Aorta (tissue), 5 donors: ENCODE data around the gene NDRG2. TPM values are rescaled to one million over a fixed set of nuclear protein-coding genes. Genes with fewer than 3 reads are reported as not detected.

ENCODE experiments used
- ATAC-seq: fragments of 200-7000 bp; cut with Tn5 transposase; one replicate; pipeline ENCODE4 v1.9.1; 2022; ENCODE audit warnings: moderate library complexity; ENCODE audit not compliant: low FRiP score
- DNase-seq, 2 donors: peaks; one replicate each; pipeline ENCODE4 v3.0.0-alpha.2; 2020
- H3K27ac ChIP-seq, 2 donors: one replicate each; pipeline ENCODE4 v1.5.1; 2013; ENCODE audit warnings: low read length in 2 of 2, mild to moderate bottlenecking in 2 of 2, moderate library complexity in 2 of 2, control low read depth in 1 of 2, inconsistent platforms in 1 of 2, low read depth in 1 of 2
- H3K27me3 ChIP-seq, 2 donors: one replicate each; pipeline ENCODE4 v1.6.1; 2013; ENCODE audit warnings: control low read depth in 1 of 2, low read length in 1 of 2, mild to moderate bottlenecking in 1 of 2, moderate library complexity in 1 of 2; ENCODE audit not compliant: insufficient read depth in 2 of 2, control insufficient read depth in 1 of 2
- H3K36me3 ChIP-seq, 2 donors: one replicate each; pipeline ENCODE4 v1.6.1; 2013; ENCODE audit warnings: control low read depth in 1 of 2, low read length in 1 of 2, mild to moderate bottlenecking in 1 of 2; ENCODE audit not compliant: insufficient read depth in 2 of 2, control insufficient read depth in 1 of 2
- H3K4me1 ChIP-seq, 2 donors: one replicate each; pipeline ENCODE4 v1.6.1; 2013; ENCODE audit warnings: low read length in 2 of 2, control low read depth in 1 of 2, mild to moderate bottlenecking in 1 of 2, moderate library complexity in 1 of 2; ENCODE audit not compliant: insufficient read depth in 2 of 2, control insufficient read depth in 1 of 2
- H3K4me3 ChIP-seq, 2 donors: one replicate each; pipeline ENCODE4 v1.5.1; 2013; ENCODE audit warnings: low read length in 2 of 2, control low read depth in 1 of 2, mild to moderate bottlenecking in 1 of 2
- H3K9me3 ChIP-seq: one replicate; pipeline ENCODE4 v1.6.1; 2013; ENCODE audit warnings: mild to moderate bottlenecking, low read length; ENCODE audit not compliant: control insufficient read depth
- WGBS, 2 donors: extraction: QIAGEN DNeasy Blood & Tissue Kit; methylation state at CpG; one replicate each; pipeline ENCODE4 v1.1.7; 2013; 5-methylcytosine and 5-hydroxymethylcytosine counted together
- intact Hi-C, 2 donors: fragments of 100-400 bp; cut with DNase I; formaldehyde crosslinking; loops; one replicate each; pipeline versions ENCODE4 v1.14.2 to v1.15.0; 2022
- polyA plus RNA-seq, 2 donors: library from polyadenylated mRNA; stranded (reverse); fragments of 200-250 nt; gene quantifications; one replicate each; pipeline ENCODE4 v1.2.3, GENCODE V29; 2013
- total RNA-seq, 2 donors: library from RNA; stranded (reverse); fragmentation: NEBNext Ultra II Directional; extraction: Animal tissue kit (Norgen Biotek cat#: 25700); gene quantifications; one replicate each; pipeline ENCODE4 v1.2.1, GENCODE V29; 2021
- donor health status: healthy with polysubstance abuse.
- donor health status: Bipolar disorder and iron deficiency.
- donor health status: DM: no; HTN: no; CAD: no.
- donor health status: DM: no; HTN: no; CAD: no.
- donor health status: DM: yes; HTN: yes; CAD: no.

The NDRG2 gene
- total and polyA plus RNA-seq, 4 donors: 68.7 to 196 (median 95.4) TPM

DNA sequence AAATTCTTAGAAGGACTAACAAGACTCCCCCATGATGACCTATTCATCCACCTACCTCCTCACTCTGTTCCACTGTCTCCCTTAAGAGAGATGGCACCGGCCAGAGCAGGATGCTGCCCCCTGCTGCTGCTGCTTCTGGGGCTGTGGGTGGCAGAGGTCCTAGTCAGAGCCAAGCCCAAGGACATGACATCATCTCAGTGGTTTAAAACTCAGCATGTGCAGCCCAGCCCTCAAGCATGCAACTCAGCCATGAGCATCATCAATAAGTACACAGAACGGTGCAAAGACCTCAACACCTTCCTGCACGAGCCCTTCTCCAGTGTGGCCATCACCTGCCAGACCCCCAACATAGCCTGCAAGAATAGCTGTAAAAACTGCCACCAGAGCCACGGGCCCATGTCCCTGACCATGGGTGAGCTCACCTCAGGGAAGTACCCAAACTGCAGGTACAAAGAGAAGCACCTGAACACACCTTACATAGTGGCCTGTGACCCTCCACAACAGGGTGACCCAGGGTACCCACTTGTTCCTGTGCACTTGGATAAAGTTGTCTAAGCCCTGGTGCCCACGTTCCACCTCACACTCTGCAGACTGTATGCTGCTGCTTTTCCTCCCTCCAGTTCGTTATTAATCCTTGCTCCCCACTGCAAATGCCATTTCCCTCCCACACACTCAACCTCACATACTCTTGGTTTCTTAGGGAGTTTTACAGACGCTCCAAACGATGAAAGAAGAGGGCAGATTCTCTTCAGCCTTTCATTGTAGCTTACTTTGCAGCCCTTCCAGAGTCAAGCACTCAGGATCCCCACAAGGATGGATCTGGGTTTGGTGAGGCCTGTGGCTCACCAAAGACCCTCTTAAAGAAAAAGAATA, 33.2 kb upstream of the NDRG2 start, which contains the start of gene RNASE8:
Gene RNASE8, plus strand, starts transcription at position 20 of the 873 bp plus-strand sequence. Its CDS starts 71 bp downstream, at position 91.
- intact Hi-C loops: no loop called here
- no peak within 1 kb of the TSS for H3K27ac ChIP-seq
- H3K27me3 ChIP-seq: no peaks in the 10 kb centered on the region
- no peaks in the 10 kb centered on the region for H3K36me3 ChIP-seq
- H3K9me3 ChIP-seq: no peaks in the 10 kb centered on the region
- no peak within 1 kb of the TSS for H3K4me3 ChIP-seq
- ATAC-seq (peak; percentile 40), DNase-seq (no peak)
- no peaks in the 10 kb centered on the region for H3K4me1 ChIP-seq
- 64 to 74% methylated on average over 8 of the region's 8 CpGs for WGBS, 2 donors

DNA sequence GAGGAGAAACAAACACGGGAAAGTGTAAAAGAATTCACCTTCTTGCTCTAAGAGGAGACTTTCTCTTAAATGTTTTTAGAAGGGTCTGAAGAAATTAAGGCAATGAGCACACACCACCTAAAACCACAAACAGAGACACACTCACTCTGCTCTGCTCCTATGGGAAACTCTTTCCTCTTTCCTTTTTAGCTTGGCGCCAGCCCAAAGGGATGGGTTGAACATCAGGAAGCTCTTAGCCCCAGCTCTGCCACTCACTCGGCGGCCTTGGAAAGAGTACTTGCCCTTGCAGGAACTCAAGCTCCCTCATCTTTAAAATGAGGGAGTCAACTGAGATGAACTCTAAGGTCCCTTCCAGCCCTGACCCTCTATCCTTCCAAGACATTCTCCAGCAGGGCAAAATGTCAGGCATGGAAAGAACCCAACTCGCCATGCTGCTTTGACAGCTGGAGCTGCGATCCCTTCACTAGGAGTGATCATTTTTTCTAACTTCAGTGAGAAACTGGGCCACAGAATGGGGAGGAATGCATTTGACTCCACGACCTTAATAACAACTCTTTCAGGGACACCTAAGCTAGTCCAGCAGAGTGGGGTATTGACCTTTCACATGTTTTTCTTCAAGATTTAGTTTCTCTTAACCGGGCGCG, 31.8 kb upstream of the NDRG2 start:
- H3K27me3 ChIP-seq: no peaks in the 10 kb centered on the region
- H3K4me3 ChIP-seq: no peak overlapping the region
- H3K27ac ChIP-seq: no peak overlapping the region
- intact Hi-C loops: no loop called here
- 85 to 87% methylated on average over 10 of the region's 10 CpGs for WGBS, 2 donors
- no peaks in the 10 kb centered on the region for H3K4me1 ChIP-seq
- DNase-seq (no peak), ATAC-seq (no peak)
- H3K36me3 ChIP-seq: no peaks in the 10 kb centered on the region
- H3K9me3 ChIP-seq: no peaks in the 10 kb centered on the region

DNA sequence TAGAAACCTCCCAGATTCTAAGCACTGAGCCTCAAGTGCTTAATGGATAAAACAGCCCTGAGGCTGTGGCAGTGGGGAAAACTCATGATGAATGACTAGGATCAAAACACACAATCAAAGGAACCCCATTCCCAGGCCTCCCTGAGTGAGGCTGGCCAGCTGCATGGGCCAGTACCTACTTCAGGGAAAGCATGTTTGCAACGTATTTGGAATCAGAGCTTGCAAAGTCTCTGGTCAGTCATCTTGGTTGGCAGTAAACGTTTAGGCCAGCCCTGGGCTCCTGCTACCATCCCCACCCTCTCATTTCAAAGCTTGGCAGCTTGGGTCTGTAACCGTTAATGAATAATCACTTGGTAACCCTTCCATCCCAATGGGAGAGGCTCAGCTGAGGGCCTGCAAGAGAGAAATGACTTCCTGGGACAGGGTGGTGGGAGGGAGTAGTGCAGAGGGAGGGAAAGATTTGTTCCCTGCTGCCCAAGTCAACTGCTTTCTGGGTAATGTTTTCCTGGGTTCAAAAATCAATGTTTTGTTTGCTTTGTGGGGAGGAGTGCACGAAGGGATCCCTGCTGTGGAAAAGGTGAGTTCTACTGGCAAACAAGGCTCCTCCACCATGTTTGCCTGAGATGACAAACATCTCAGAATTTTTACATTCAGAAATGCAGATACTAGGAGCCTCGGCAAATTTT, 30.7 kb upstream of the NDRG2 start:
- H3K4me1 ChIP-seq: no peaks in the 10 kb centered on the region
- no peaks in the 10 kb centered on the region for H3K9me3 ChIP-seq
- no peak for ATAC-seq
- no peak overlapping the region for H3K4me3 ChIP-seq
- intact Hi-C loops: no loop called here
- no peak for DNase-seq
- H3K27me3 ChIP-seq: no peaks in the 10 kb centered on the region
- no peak overlapping the region for H3K27ac ChIP-seq
- WGBS, 2 donors: 53 to 57% methylated on average over 5 of the region's 5 CpGs
- H3K36me3 ChIP-seq: no peaks in the 10 kb centered on the region

DNA sequence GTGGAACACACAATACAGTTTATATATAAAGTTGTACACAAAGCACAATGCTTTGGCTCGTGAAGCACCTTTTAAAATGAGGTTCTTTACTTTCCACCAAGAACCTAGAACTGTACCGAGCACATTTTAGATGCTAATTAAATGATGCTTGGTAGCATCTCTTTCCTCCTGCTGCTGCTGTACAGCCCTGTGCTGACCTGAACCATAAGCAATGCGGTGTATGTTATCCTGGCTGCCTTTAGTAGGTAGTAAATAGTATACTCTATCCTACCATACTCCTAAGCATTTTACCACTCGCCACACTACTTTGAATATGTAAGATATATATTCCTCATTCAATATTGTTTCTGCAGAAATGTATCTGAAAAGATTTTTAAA, 29.9 kb upstream of the NDRG2 start:
- no peaks in the 10 kb centered on the region for H3K9me3 ChIP-seq
- WGBS, 2 donors: 74 to 78% methylated on average over 4 of the region's 4 CpGs
- ATAC-seq (no peak), DNase-seq (no peak)
- no peaks in the 10 kb centered on the region for H3K36me3 ChIP-seq
- H3K4me1 ChIP-seq: no peaks in the 10 kb centered on the region
- intact Hi-C loops: no loop called here
- no peaks in the 10 kb centered on the region for H3K27me3 ChIP-seq
- no peak overlapping the region for H3K27ac ChIP-seq
- H3K4me3 ChIP-seq: no peak overlapping the region

DNA sequence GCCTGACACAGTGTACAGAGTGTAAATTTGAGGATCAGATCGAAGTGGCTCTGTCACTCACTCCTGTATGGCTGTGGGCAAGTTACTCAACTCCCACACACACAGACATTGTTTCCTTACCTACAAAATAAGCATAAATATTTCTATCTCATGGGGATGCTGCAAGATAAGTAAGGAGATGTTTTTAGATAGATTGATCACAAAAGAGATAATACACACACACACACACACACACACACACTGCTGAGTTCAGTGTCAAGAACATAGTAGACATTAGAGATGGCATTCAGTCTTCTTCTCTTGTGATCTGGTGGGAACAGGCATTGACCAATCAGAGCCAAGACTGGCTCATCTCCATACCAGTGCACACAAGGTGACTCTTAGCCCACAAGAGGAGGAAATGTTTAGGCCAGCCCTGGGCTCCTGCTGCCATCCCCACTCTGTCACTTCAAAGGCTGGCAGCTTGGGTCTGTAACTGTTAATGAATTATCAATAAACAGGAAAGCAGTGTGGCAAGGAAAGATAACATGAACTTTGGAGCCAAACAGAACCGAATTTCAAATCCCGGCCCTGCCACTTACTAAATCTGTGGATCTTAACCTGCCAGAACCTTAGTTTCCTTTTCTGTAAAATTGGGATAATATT, 29.4 kb upstream of the NDRG2 start:
- WGBS, 2 donors: 74 to 75% methylated on average over 3 of the region's 3 CpGs
- no peaks in the 10 kb centered on the region for H3K27me3 ChIP-seq
- no peaks in the 10 kb centered on the region for H3K4me1 ChIP-seq
- ATAC-seq (no peak), DNase-seq (no peak)
- no peak overlapping the region for H3K27ac ChIP-seq
- intact Hi-C loops: no loop called here
- no peaks in the 10 kb centered on the region for H3K36me3 ChIP-seq
- no peak overlapping the region for H3K4me3 ChIP-seq
- no peaks in the 10 kb centered on the region for H3K9me3 ChIP-seq

DNA sequence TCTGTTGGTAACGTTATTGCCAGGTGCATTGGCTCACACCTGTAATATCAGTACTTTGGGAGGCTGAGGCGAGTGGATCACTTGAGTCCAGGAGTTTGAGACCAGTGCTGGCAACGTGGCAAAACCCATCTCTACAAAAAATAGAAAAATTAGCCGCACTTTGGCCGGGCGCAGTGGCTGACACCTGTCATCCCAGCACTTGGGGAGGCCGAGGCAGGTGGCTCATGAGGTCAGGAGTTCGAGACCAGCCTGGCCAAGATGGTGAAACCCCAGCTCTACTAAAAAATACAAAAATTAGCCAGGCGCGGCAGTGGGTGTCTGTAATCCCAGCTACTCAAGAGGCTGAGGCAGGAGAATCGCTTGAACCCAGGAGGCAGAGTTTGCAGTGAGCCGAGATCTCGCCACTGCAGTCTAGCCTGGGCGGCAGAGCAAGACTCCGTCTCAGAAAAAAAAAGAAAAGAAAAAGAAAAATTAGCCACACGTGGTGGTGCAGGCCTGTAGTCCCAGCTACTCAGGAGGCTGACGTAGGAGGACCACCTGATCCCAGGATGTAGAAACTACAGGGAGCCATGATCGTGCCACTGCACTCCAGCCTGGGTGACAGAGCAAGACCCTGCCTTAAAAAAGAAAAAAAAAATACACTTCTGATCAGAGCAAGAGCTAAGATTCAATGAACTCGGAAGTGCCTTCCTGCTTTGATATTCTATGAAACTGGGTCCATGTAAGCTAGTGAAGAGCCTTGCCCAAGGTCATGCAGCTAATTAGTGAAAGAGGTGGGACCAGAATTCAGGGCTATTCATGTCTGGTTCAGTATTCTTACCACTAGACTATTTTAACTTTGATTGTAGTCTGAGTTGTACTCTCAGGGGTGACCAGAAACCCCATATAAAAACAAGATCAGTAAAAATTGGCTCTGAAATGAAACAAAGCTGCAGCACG, 28.6 kb upstream of the NDRG2 start:
- intact Hi-C loops: no loop called here
- DNase-seq (no peak), ATAC-seq (no peak)
- Histone ChIP-seq H3K4me1 (no peaks in the 10 kb centered on the region), H3K9me3 (no peaks in the 10 kb centered on the region), H3K27ac (no peak overlapping the region), H3K36me3 (no peaks in the 10 kb centered on the region), H3K27me3 (no peaks in the 10 kb centered on the region), H3K4me3 (no peak overlapping the region)
- 91 to 93% methylated on average over 20 of the region's 20 CpGs for WGBS, 2 donors

DNA sequence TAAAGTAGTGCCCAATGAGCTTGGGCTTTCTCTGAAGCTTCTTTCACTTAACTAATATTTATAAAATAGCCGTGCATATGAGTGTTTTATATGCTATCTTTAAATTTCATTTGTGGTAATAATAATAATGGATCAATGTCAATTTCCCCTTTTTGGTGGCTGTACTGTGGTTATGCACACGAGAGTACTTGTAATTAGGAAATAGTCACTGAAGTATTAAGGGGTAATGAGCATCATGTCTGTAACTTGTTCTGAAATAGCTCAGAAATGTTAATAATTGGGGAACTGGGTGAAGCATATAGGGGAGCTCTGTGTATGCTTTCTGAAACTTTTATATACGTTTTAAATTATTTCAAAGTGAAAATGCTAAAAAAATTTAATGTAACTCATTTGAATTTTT, 25.7 kb upstream of the NDRG2 start:
- intact Hi-C loops: no loop called here
- 69 to 79% methylated on average over 3 of the region's 3 CpGs for WGBS, 2 donors
- Histone ChIP-seq H3K27me3 (no peaks in the 10 kb centered on the region), H3K4me1 (no peaks in the 10 kb centered on the region), H3K9me3 (no peaks in the 10 kb centered on the region), H3K4me3 (no peak overlapping the region), H3K36me3 (no peaks in the 10 kb centered on the region), H3K27ac (no peak overlapping the region)
- ATAC-seq (no peak), DNase-seq (no peak)

DNA sequence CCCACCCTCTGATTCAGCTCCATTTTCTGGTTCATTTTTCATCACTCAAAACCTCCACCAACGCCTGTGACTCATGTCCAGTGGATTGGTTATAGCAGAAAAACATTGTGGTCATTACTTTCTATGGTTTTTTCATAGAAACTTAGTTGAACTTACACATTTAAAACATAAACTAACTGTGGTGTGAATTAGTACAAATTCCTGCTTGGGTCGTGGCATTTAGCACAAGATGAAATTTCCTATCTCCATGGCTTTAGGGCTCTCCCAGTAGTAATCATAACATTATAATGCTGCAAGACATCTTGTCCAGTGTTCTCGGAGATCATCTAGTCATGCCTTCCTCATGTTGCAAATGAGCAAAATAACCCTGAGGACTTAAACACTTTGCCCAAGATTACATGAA, 24.4 kb upstream of the NDRG2 start:
- no peak for ATAC-seq
- H3K9me3 ChIP-seq: no peaks in the 10 kb centered on the region
- 70 to 76% methylated on average over 3 of the region's 3 CpGs for WGBS, 2 donors
- no peaks in the 10 kb centered on the region for H3K36me3 ChIP-seq
- H3K27ac ChIP-seq: no peak overlapping the region
- DNase-seq: no peak
- intact Hi-C loops: no loop called here
- no peaks in the 10 kb centered on the region for H3K4me1 ChIP-seq
- no peaks in the 10 kb centered on the region for H3K27me3 ChIP-seq
- no peak overlapping the region for H3K4me3 ChIP-seq
